Measurements from ENCODE around the gene STXBP5. TPM values are rescaled to one million over a fixed set of nuclear protein-coding genes. Genes with fewer than 3 reads are reported as not detected.

Gene STXBP5
- total RNA-seq, 1 donor from 2014 or later = 22.3 TPM

DNA sequence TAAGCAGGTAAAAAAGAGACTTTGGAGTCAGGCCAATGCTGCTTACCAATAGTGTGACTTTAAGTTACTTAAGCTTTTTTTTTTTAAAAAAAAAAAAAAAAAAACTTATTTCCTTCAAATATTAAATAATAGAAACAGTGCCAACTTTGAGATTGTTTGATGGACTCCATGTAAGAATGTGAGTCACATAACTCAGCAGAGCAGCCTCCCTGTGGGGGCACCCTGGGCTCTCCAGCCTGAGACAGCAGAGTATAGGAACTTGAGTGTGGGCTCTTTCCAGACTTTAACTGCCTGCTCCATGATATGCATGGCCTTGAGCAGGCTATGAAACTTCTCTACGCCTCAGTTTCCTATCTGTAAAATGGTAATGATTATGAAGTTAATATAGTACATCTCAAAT is 190.9 kb downstream of the STXBP5 start:
- TF ChIP-seq, protein P1, sequence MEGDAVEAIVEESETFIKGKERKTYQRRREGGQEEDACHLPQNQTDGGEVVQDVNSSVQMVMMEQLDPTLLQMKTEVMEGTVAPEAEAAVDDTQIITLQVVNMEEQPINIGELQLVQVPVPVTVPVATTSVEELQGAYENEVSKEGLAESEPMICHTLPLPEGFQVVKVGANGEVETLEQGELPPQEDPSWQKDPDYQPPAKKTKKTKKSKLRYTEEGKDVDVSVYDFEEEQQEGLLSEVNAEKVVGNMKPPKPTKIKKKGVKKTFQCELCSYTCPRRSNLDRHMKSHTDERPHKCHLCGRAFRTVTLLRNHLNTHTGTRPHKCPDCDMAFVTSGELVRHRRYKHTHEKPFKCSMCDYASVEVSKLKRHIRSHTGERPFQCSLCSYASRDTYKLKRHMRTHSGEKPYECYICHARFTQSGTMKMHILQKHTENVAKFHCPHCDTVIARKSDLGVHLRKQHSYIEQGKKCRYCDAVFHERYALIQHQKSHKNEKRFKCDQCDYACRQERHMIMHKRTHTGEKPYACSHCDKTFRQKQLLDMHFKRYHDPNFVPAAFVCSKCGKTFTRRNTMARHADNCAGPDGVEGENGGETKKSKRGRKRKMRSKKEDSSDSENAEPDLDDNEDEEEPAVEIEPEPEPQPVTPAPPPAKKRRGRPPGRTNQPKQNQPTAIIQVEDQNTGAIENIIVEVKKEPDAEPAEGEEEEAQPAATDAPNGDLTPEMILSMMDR (IDR thresholded peaks at IDR 0.05) = no peak
- Mint-ChIP-seq H3K27me3 (peaks cover 6% of the 10 kb centered on the region), H3K4me3 (no peak overlapping the region), H3K9me3 (peaks cover 3% of the 10 kb centered on the region), H3K4me1 (peaks cover 3% of the 10 kb centered on the region), H3K27ac (no peak overlapping the region), H3K36me3 (ENCODE audit: low read depth) (no peaks in the 10 kb centered on the region)
- DNase-seq = no peak
- POLR2A ChIA-PET = no interaction called here
- intact Hi-C loops (cut with micrococcal nuclease) = no loop called here
- no peak for ATAC-seq (ENCODE audit: low read depth)
- CTCF ChIA-PET = no interaction called here

DNA sequence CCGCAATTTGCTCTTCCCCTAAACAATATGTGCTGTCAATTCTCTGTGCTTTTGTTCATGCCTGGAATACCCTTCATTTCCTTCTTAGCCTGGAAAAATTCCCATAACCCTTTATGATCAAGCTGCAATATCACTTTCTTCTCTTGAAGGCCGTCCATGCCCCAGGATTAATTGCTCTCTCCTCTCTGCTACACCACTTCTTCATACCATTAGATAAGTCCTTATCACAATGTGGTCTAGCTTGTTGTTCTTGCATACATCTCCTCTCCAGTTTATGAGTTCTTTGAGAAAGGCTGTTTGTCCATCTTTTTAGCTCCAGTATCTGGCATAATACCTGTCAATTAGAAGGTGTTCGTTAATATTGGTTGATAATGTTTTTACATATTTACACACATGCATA is 193.1 kb downstream of the STXBP5 start:
- DNase-seq (no peak), ATAC-seq (ENCODE audit: low read depth) (no peak)
- H3K4me1 Mint-ChIP-seq = peaks cover 3% of the 10 kb centered on the region
- no peak overlapping the region for H3K27ac Mint-ChIP-seq
- no peak overlapping the region for H3K4me3 Mint-ChIP-seq
- TF ChIP-seq, protein P1 (IDR thresholded peaks at IDR 0.05) = no peak
- H3K36me3 Mint-ChIP-seq (ENCODE audit: low read depth) = no peaks in the 10 kb centered on the region
- peaks cover 6% of the 10 kb centered on the region for H3K27me3 Mint-ChIP-seq
- intact Hi-C loops (cut with micrococcal nuclease) = no loop called here
- ChIA-PET CTCF (no interaction called here), POLR2A (no interaction called here)
- H3K9me3 Mint-ChIP-seq = peaks cover 11% of the 10 kb centered on the region

DNA sequence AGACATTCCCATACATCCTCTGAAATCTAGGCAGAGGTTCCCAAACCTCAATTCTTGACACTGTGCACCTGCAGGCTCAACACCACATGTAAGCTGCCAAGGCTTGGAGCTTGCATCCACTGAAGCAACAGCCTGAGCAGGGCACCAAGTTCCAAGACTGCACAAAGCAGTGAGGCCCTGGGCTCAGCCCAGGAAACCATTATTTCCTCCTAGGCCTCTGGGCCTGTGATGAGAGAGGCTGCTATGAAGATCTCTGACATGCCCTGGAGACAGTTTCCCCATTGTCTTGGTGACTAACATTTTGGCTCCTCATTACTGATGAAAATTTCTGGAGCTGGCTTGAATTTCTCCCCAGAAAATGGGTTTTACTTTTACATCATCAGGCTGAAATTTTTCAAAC is 196.8 kb downstream of the STXBP5 start:
- peaks cover 6% of the 10 kb centered on the region for H3K27me3 Mint-ChIP-seq
- no peak overlapping the region for H3K4me3 Mint-ChIP-seq
- H3K36me3 Mint-ChIP-seq (ENCODE audit: low read depth) = no peaks in the 10 kb centered on the region
- H3K9me3 Mint-ChIP-seq = peaks cover 13% of the 10 kb centered on the region
- ChIA-PET POLR2A (no interaction called here), CTCF (no interaction called here)
- no peaks in the 10 kb centered on the region for H3K4me1 Mint-ChIP-seq
- ATAC-seq (ENCODE audit: low read depth) (no peak), DNase-seq (no peak)
- TF ChIP-seq, protein P1 (IDR thresholded peaks at IDR 0.05) = no peak
- intact Hi-C loops (cut with micrococcal nuclease) = no loop called here
- H3K27ac Mint-ChIP-seq = no peak overlapping the region

DNA sequence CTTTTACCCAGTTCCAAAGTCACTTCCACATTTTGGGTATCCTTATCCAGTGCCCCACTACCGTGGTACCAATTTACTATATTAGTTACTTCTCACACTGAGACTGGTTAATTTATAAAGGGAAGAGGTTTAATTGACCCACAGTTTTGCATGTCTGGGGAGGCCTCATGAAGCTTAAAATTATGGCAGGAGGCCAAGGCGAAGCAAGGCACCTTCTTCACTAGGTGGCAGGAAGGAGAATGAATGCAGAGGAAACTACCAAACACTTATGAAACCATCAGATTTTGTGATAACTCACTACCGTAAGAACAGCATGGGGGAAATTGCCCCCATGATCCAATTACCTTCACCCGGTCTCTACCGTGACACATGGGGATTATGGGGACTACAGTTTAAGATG is 197.6 kb downstream of the STXBP5 start:
- no peak for ATAC-seq (ENCODE audit: low read depth)
- ChIA-PET POLR2A (no interaction called here), CTCF (no interaction called here)
- peaks cover 6% of the 10 kb centered on the region for H3K27me3 Mint-ChIP-seq
- H3K27ac Mint-ChIP-seq = no peak overlapping the region
- H3K4me1 Mint-ChIP-seq = no peaks in the 10 kb centered on the region
- DNase-seq = no peak
- TF ChIP-seq, protein P1 (IDR thresholded peaks at IDR 0.05) = no peak
- intact Hi-C loops (cut with micrococcal nuclease) = no loop called here
- no peaks in the 10 kb centered on the region for H3K36me3 Mint-ChIP-seq (ENCODE audit: low read depth)
- H3K9me3 Mint-ChIP-seq = peaks cover 13% of the 10 kb centered on the region
- no peak overlapping the region for H3K4me3 Mint-ChIP-seq

DNA sequence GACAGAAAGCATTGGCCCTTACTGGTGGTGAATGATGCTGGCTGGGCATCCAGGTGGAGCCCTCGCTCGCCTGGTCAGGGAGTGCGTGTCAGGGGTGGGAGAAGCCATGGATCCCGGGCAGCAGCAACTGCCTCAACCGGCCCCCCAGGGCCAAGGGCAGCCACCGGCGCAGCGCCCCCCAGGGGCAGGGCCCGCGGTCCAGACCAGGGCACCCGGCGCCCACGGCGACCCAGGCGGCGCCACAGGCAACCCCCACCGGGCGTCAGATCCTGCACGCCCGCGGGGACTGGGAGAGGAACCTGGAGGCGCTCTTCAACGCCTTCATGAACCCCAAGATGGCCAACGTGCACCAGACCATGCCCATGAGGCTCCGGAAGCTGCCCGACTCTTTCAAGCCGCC is 202.6 kb downstream of the STXBP5 start:
- Mint-ChIP-seq H3K4me1 (no peaks in the 10 kb centered on the region), H3K27ac (no peak overlapping the region), H3K9me3 (peaks cover 4% of the 10 kb centered on the region), H3K36me3 (ENCODE audit: low read depth) (no peaks in the 10 kb centered on the region), H3K27me3 (peaks cover 2% of the 10 kb centered on the region), H3K4me3 (no peak overlapping the region)
- CTCF ChIA-PET = no interaction called here
- TF ChIP-seq, protein P1 (IDR thresholded peaks at IDR 0.05) = no peak
- intact Hi-C loops (cut with micrococcal nuclease) = no loop called here
- ATAC-seq (ENCODE audit: low read depth) (no peak), DNase-seq (no peak)
- POLR2A ChIA-PET = no interaction called here

Measured in activated B cell treated with CpG ODN at 0.5 μM for 24 hours (primary cell).